ENCODE measurements around the gene PANK4. TPM values are rescaled to one million over a fixed set of nuclear protein-coding genes. Genes with fewer than 3 reads are reported as not detected.

Gene PANK4
- total and polyA plus RNA-seq, 10 of the 15 experiments (the other 5 are each of a cell fraction or from before 2014, with no cell fraction given) = 0.35 to 38.0 (median 18.6) TPM

- no peak for TF ChIP-seq KLF5 (IDR thresholded peaks at IDR 0.05; ENCODE audit: partially characterized antibody)
- no peak for TF ChIP-seq NFXL1 (IDR thresholded peaks at IDR 0.05; ENCODE audit: borderline replicate concordance)
- no peak for TF ChIP-seq IRF5 (IDR thresholded peaks at IDR 0.05; ENCODE audit: borderline replicate concordance)
- TF ChIP-seq NFYB (IDR thresholded peaks at IDR 0.05; ENCODE audit: insufficient read depth, low read depth, low read length) = no peak
- no peak for TF ChIP-seq TARDBP (IDR thresholded peaks at IDR 0.05; ENCODE audit: borderline replicate concordance)
- TF ChIP-seq RFX5 (IDR thresholded peaks at IDR 0.05; ENCODE audit: low read depth, low read length) = no peak
- no peak for TF ChIP-seq ZNF274 (IDR thresholded peaks at IDR 0.05; ENCODE audit: insufficient read depth, insufficient read length)
- TF ChIP-seq CEBPB (IDR thresholded peaks at IDR 0.05; ENCODE audit: borderline replicate concordance in 1 of 2, low read depth in 2 of 2, low read length in 2 of 2) = no peak
- TF ChIP-seq BMI1 (IDR thresholded peaks at IDR 0.05; ENCODE audit: borderline replicate concordance) = no peak
- no peak for TF ChIP-seq NFYA (IDR thresholded peaks at IDR 0.05; ENCODE audit: borderline replicate concordance, low read depth, low read length)
- no peak for TF ChIP-seq NFIC (IDR thresholded peaks at IDR 0.05; ENCODE audit: low read depth, low read length)
- TF ChIP-seq REST (IDR thresholded peaks at IDR 0.05; ENCODE audit: low read depth, low read length) = no peak
- no peak for TF ChIP-seq PAX8 (IDR thresholded peaks at IDR 0.05)
- no peak for TF ChIP-seq HDAC6 (IDR thresholded peaks at IDR 0.05; ENCODE audit: unreplicated experiment)
- TF ChIP-seq ATF7 (IDR thresholded peaks at IDR 0.05; ENCODE audit: low read depth) = no peak
- in situ Hi-C loops (cut with MboI) = no loop called here
- DNase-seq (ENCODE audit: low read depth, low spot score) (no peak), ATAC-seq (no peak), FAIRE-seq (no peak)
- peaks cover 7% of the 10 kb centered on the region; the same call in 1 of the 2 replicates for H3K4me1 ChIP-seq (ENCODE audit: control insufficient read depth, insufficient read depth, low read length)
- RAD21 ChIA-PET (ENCODE audit: unreplicated experiment) = no interaction called here
- no peak overlapping the region for H3K27ac ChIP-seq (ENCODE audit: control insufficient read depth, insufficient read depth)
- 59% methylated on average over 25 of the region's 25 CpGs for WGBS (ENCODE audit: insufficient coverage, insufficient replicate concordance, low lambda C conversion rate, missing lambda C conversion rate)
- H3K4me3 ChIP-seq = no peak overlapping the region
- H3K9ac ChIP-seq (ENCODE audit: control insufficient read depth, insufficient read depth, low read length) = no peak overlapping the region
- POLR2A ChIA-PET = interaction anchor here (1.3 kb wide), 1 partner anchor 16 kb away, joined by 5 read pairs; the partner anchor contains the start of gene PANK4
- CTCF ChIA-PET = interaction anchor here (0.6 to 0.7 kb wide), 2 partner anchors 18 to 46 kb away, joined by 3 read pairs; no protein-coding TSS in a partner anchor
- no peaks in the 10 kb centered on the region for H3K9me3 ChIP-seq (replicated peaks; ENCODE audit: control insufficient read depth, insufficient read depth, low read length)
- no peak overlapping the region for H3K4me2 ChIP-seq (ENCODE audit: control insufficient read depth, insufficient read depth)
- SMC1A ChIA-PET (ENCODE audit: uncharacterized antibody, unreplicated experiment) = no interaction called here
- H3K79me2 ChIP-seq (ENCODE audit: control insufficient read depth, insufficient read depth, low read length) = no peaks in the 10 kb centered on the region
- no peak overlapping the region for H2AFZ ChIP-seq (ENCODE audit: control insufficient read depth, low read depth, low read length)
- intact Hi-C loops (cut with micrococcal nuclease; ENCODE audit: unreplicated experiment) = loop anchor here (10.0 kb wide), 1 partner anchor 237 kb away; no protein-coding TSS in a partner anchor
- no peaks in the 10 kb centered on the region for H3K36me3 ChIP-seq (ENCODE audit: control insufficient read depth in 2 of 2, insufficient read depth in 2 of 2, low read length in 1 of 2)
- no peaks in the 10 kb centered on the region for H4K20me1 ChIP-seq (ENCODE audit: control insufficient read depth, insufficient read depth)
- no peaks in the 10 kb centered on the region; a peak in 1 of 4 replicates for H3K27me3 ChIP-seq (replicated peaks in 1 of 2; ENCODE audit: control insufficient read depth in 2 of 2, insufficient read depth in 2 of 2, low read length in 1 of 2)
- no TSS peak for BruUV-seq (replicated peaks)
Measured at GRCh38 chr1:2541619-2542245, 15.3 kb upstream of the PANK4 start.

All from GM12878 (cell line).